ENCODE results near the gene SLIT2.
A peak's percentile ranks its signal among the peaks of the same experiment; 100 is the strongest.

SLIT2 gene

DNA sequence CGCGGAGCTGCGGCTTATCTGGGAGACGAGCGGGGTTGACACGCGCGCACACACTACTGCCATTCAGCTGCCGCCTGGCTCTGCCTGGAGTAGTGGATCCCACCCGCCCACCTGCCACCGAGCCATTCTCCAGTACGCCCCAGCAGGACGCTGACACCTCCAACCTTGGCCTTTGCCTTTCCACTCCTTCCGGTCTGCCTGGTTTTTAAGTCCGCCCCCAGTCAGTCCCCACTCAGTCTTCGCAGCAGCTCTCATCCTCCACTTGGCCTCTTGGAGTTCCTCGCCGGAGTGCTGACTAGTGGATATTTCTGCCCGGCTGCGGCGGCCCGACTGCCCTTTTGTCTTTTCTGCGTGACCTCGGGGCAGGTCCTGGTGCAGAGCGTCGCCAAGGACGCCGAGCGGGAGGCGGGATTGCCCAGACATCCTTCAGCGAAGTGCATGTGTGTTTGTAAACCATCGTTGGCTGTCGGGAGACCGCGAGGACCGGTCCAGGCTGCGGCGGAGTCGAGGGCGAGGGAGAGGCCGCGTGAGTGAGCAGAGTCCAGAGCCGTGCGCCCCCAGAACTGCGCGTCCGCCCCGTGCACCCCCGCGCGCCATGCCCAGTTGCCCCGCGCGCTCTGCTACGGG is 1.1 kb downstream of the SLIT2 start:
- peak overlapping the region; percentile 88 for H3K4me3 ChIP-seq (ENCODE audit: low read depth, low read length)
- peaks cover 52% of the 10 kb centered on the region for H3K79me2 ChIP-seq (ENCODE audit: control insufficient read depth, insufficient read depth, low read length, unreplicated experiment)
- H2AFZ ChIP-seq (ENCODE audit: low read length, unreplicated experiment) = no peak overlapping the region
- no peak overlapping the region for H3K27ac ChIP-seq (ENCODE audit: low read depth, low read length)
- H3K36me3 ChIP-seq (ENCODE audit: insufficient read depth, low read length) = no peaks in the 10 kb centered on the region
- H3K4me1 ChIP-seq (ENCODE audit: control insufficient read depth, insufficient read depth, low read length, unreplicated experiment) = peaks cover 25% of the 10 kb centered on the region
- H3K27me3 ChIP-seq (ENCODE audit: insufficient read depth, low read length) = no peaks in the 10 kb centered on the region

- H3K79me2 ChIP-seq (ENCODE audit: control insufficient read depth, insufficient read depth, low read length, unreplicated experiment) = peaks cover 56% of the 10 kb centered on the region
- H3K36me3 ChIP-seq (ENCODE audit: insufficient read depth, low read length) = no peaks in the 10 kb centered on the region
- H3K27me3 ChIP-seq (ENCODE audit: insufficient read depth, low read length) = no peaks in the 10 kb centered on the region
- no peak overlapping the region for H2AFZ ChIP-seq (ENCODE audit: low read length, unreplicated experiment)
- peak overlapping the region; percentile 88 for H3K4me3 ChIP-seq (ENCODE audit: low read depth, low read length)
- H3K27ac ChIP-seq (ENCODE audit: low read depth, low read length) = no peak overlapping the region
- H3K4me1 ChIP-seq (ENCODE audit: control insufficient read depth, insufficient read depth, low read length, unreplicated experiment) = peaks cover 26% of the 10 kb centered on the region
These were observed 1.6 kb downstream of the SLIT2 start for GRCh38 chr4:20253283-20253734.

DNA sequence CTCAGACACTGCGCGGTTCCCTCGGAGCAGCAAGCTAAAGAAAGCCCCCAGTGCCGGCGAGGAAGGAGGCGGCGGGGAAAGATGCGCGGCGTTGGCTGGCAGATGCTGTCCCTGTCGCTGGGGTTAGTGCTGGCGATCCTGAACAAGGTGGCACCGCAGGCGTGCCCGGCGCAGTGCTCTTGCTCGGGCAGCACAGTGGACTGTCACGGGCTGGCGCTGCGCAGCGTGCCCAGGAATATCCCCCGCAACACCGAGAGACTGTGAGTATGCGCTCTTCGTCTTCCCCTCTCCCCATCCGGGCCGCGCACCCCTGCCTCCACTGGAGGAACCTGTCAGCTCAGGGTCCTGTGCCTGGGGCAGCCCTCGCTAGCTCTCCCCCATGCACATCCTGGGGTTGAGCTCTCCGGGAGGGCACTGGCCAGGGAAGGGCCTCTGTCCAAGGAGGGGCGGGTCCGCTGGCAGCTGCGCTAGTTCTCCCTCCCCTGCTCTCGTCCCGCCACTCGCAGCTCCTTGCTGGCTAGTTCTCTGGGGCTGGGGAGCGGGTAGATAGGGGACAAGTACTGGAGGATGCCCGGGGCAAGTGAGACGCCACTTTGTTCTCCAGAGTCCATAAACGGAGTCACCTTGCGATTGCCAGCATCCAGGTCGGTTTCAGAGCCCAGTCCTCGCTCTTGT is 2.2 kb downstream of the SLIT2 start:
- Histone ChIP-seq H3K36me3 (ENCODE audit: insufficient read depth, low read length) (no peaks in the 10 kb centered on the region), H3K27me3 (ENCODE audit: insufficient read depth, low read length) (no peaks in the 10 kb centered on the region), H3K4me1 (ENCODE audit: control insufficient read depth, insufficient read depth, low read length, unreplicated experiment) (peaks cover 25% of the 10 kb centered on the region), H3K79me2 (ENCODE audit: control insufficient read depth, insufficient read depth, low read length, unreplicated experiment) (peaks cover 59% of the 10 kb centered on the region), H3K4me3 (ENCODE audit: low read depth, low read length) (peak overlapping the region; percentile 88), H3K27ac (ENCODE audit: low read depth, low read length) (no peak overlapping the region), H2AFZ (ENCODE audit: low read length, unreplicated experiment) (peak overlapping the region; percentile 35)

- Histone ChIP-seq H3K4me3 (ENCODE audit: low read depth, low read length) (peak overlapping the region; percentile 88), H3K4me1 (ENCODE audit: control insufficient read depth, insufficient read depth, low read length, unreplicated experiment) (peaks cover 29% of the 10 kb centered on the region), H2AFZ (ENCODE audit: low read length, unreplicated experiment) (peak overlapping the region; percentile 77)
These were observed 3.0 kb downstream of the SLIT2 start for GRCh38 chr4:20254511-20255250.

GRCh38 chr4:20255251-20255586 is 3.5 kb downstream of the SLIT2 start:
- H3K4me1 ChIP-seq (ENCODE audit: control insufficient read depth, insufficient read depth, low read length, unreplicated experiment) = peaks cover 26% of the 10 kb centered on the region
- peak overlapping the region; percentile 5 for H2AFZ ChIP-seq (ENCODE audit: low read length, unreplicated experiment)

More at GRCh38 chr4:20254511-20255250, 3.0 kb downstream of the SLIT2 start:
- peaks cover 64% of the 10 kb centered on the region for H3K79me2 ChIP-seq (ENCODE audit: control insufficient read depth, insufficient read depth, low read length, unreplicated experiment)
- H3K27ac ChIP-seq (ENCODE audit: low read depth, low read length) = peak overlapping the region; percentile 61
- H3K27me3 ChIP-seq (ENCODE audit: insufficient read depth, low read length) = no peaks in the 10 kb centered on the region
- no peaks in the 10 kb centered on the region for H3K36me3 ChIP-seq (ENCODE audit: insufficient read depth, low read length)

DNA sequence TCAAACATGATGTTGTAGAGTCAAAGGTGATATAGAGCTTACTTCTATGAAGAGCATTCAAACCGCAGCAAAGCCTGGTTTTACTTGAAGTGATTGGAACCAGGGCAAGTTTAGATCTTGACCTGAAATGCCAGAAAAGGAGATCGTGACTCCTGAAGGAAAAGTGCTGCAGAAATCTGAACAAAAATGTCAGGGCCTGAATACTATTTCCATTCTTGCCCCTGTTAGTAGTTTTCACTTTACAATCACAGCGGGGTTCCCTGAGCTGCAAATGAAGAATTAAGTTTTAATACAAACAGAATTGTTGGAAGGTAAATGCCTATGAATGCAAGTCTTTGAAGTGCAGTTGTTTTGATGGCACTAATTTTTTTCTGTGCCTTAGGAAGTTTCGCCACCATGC is 4.1 kb downstream of the SLIT2 start:
- no peaks in the 10 kb centered on the region for H3K27me3 ChIP-seq (ENCODE audit: insufficient read depth, low read length)
- peak overlapping the region; percentile 88 for H3K4me3 ChIP-seq (ENCODE audit: low read depth, low read length)

More at GRCh38 chr4:20255251-20255586, 3.5 kb downstream of the SLIT2 start:
- peak overlapping the region; percentile 61 for H3K27ac ChIP-seq (ENCODE audit: low read depth, low read length)
- H3K27me3 ChIP-seq (ENCODE audit: insufficient read depth, low read length) = no peaks in the 10 kb centered on the region
- no peaks in the 10 kb centered on the region for H3K36me3 ChIP-seq (ENCODE audit: insufficient read depth, low read length)
- H3K79me2 ChIP-seq (ENCODE audit: control insufficient read depth, insufficient read depth, low read length, unreplicated experiment) = peaks cover 64% of the 10 kb centered on the region
- H3K4me3 ChIP-seq (ENCODE audit: low read depth, low read length) = peak overlapping the region; percentile 88

GRCh38 chr4:20256381-20256881 is 4.7 kb downstream of the SLIT2 start:
- no peaks in the 10 kb centered on the region for H3K36me3 ChIP-seq (ENCODE audit: insufficient read depth, low read length)
- H3K27me3 ChIP-seq (ENCODE audit: insufficient read depth, low read length) = no peaks in the 10 kb centered on the region
- H3K79me2 ChIP-seq (ENCODE audit: control insufficient read depth, insufficient read depth, low read length, unreplicated experiment) = peaks cover 68% of the 10 kb centered on the region
- H3K4me3 ChIP-seq (ENCODE audit: low read depth, low read length) = peak overlapping the region; percentile 88
- peak overlapping the region; percentile 61 for H3K27ac ChIP-seq (ENCODE audit: low read depth, low read length)
- peaks cover 17% of the 10 kb centered on the region for H3K4me1 ChIP-seq (ENCODE audit: control insufficient read depth, insufficient read depth, low read length, unreplicated experiment)
- H2AFZ ChIP-seq (ENCODE audit: low read length, unreplicated experiment) = peak overlapping the region; percentile 55

More for the DNA sequence above, 4.1 kb downstream of the SLIT2 start:
- Histone ChIP-seq H3K79me2 (ENCODE audit: control insufficient read depth, insufficient read depth, low read length, unreplicated experiment) (peaks cover 68% of the 10 kb centered on the region), H3K36me3 (ENCODE audit: insufficient read depth, low read length) (no peaks in the 10 kb centered on the region), H3K27ac (ENCODE audit: low read depth, low read length) (peak overlapping the region; percentile 61), H2AFZ (ENCODE audit: low read length, unreplicated experiment) (peak overlapping the region; percentile 55), H3K4me1 (ENCODE audit: control insufficient read depth, insufficient read depth, low read length, unreplicated experiment) (peaks cover 22% of the 10 kb centered on the region)

GRCh38 chr4:20259707-20260106 is 8.0 kb downstream of the SLIT2 start:
- peaks cover 41% of the 10 kb centered on the region for H3K79me2 ChIP-seq (ENCODE audit: control insufficient read depth, insufficient read depth, low read length, unreplicated experiment)

DNA sequence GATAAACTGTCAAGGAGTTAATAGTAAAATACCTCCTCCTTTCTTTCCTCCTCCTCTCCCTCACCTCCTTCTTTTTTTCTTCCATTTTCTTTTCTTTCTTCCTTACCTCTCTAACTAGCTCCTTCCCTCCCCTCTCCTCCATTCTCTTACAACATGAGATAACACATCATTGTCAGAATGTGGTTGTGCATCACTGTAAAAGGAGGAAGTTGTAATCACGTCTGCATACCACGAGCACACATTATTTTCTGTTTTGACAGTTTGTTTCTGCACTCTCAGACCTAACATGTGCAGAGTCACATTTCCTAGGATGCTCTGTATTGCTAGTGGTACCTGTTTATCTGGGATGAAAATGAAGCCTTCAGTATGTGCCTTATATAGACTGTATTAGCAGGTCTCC is 9.1 kb downstream of the SLIT2 start:
- Histone ChIP-seq H3K36me3 (ENCODE audit: insufficient read depth, low read length) (0 out of 2 replicates have a peak, but pooled peaks cover 8% of the 10 kb centered on the region), H3K27me3 (ENCODE audit: insufficient read depth, low read length) (no peaks in the 10 kb centered on the region), H3K4me1 (ENCODE audit: control insufficient read depth, insufficient read depth, low read length, unreplicated experiment) (peaks cover 17% of the 10 kb centered on the region), H3K27ac (ENCODE audit: low read depth, low read length) (no peak overlapping the region), H2AFZ (ENCODE audit: low read length, unreplicated experiment) (no peak overlapping the region), H3K79me2 (ENCODE audit: control insufficient read depth, insufficient read depth, low read length, unreplicated experiment) (peaks cover 30% of the 10 kb centered on the region), H3K4me3 (ENCODE audit: low read depth, low read length) (no peak overlapping the region)

More at GRCh38 chr4:20259707-20260106, 8.0 kb downstream of the SLIT2 start:
- Histone ChIP-seq H3K27ac (ENCODE audit: low read depth, low read length) (no peak overlapping the region), H2AFZ (ENCODE audit: low read length, unreplicated experiment) (peak overlapping the region; percentile 42), H3K4me1 (ENCODE audit: control insufficient read depth, insufficient read depth, low read length, unreplicated experiment) (peaks cover 17% of the 10 kb centered on the region), H3K36me3 (ENCODE audit: insufficient read depth, low read length) (0 out of 2 replicates have a peak, but pooled peaks cover 8% of the 10 kb centered on the region), H3K27me3 (ENCODE audit: insufficient read depth, low read length) (no peaks in the 10 kb centered on the region), H3K4me3 (ENCODE audit: low read depth, low read length) (0 out of 2 replicates have a peak overlapping the region, but pooled peaks have one; percentile 30)

GRCh38 chr4:20262221-20262620 is 10.5 kb downstream of the SLIT2 start:
- H3K4me3 ChIP-seq (ENCODE audit: low read depth, low read length) = no peak overlapping the region
- H3K36me3 ChIP-seq (ENCODE audit: insufficient read depth, low read length) = 0 out of 2 replicates have a peak, but pooled peaks cover 8% of the 10 kb centered on the region
- peaks cover 15% of the 10 kb centered on the region for H3K4me1 ChIP-seq (ENCODE audit: control insufficient read depth, insufficient read depth, low read length, unreplicated experiment)
- no peak overlapping the region for H2AFZ ChIP-seq (ENCODE audit: low read length, unreplicated experiment)
- peaks cover 21% of the 10 kb centered on the region for H3K79me2 ChIP-seq (ENCODE audit: control insufficient read depth, insufficient read depth, low read length, unreplicated experiment)
- no peak overlapping the region for H3K27ac ChIP-seq (ENCODE audit: low read depth, low read length)
- no peaks in the 10 kb centered on the region for H3K27me3 ChIP-seq (ENCODE audit: insufficient read depth, low read length)

Measured in ACC112 (cell line).